IPS-18c (cell line): ENCODE measurements around the gene ZFTA.
A peak's percentile ranks its signal among the peaks of the same experiment; 100 is the strongest.

Source experiments
- H3K4me3 ChIP-seq: 2 replicates; pipeline ENCODE4 v1.7.0; 2013; ENCODE audit warnings: low read depth, mild to moderate bottlenecking, low read length, moderate library complexity; ENCODE audit not compliant: insufficient read depth
- H3K9me3 ChIP-seq: one replicate; pipeline ENCODE4 v1.6.1; 2013; ENCODE audit warnings: mild to moderate bottlenecking, low read length, moderate library complexity; ENCODE audit not compliant: control insufficient read depth, insufficient read depth

ZFTA gene

DNA sequence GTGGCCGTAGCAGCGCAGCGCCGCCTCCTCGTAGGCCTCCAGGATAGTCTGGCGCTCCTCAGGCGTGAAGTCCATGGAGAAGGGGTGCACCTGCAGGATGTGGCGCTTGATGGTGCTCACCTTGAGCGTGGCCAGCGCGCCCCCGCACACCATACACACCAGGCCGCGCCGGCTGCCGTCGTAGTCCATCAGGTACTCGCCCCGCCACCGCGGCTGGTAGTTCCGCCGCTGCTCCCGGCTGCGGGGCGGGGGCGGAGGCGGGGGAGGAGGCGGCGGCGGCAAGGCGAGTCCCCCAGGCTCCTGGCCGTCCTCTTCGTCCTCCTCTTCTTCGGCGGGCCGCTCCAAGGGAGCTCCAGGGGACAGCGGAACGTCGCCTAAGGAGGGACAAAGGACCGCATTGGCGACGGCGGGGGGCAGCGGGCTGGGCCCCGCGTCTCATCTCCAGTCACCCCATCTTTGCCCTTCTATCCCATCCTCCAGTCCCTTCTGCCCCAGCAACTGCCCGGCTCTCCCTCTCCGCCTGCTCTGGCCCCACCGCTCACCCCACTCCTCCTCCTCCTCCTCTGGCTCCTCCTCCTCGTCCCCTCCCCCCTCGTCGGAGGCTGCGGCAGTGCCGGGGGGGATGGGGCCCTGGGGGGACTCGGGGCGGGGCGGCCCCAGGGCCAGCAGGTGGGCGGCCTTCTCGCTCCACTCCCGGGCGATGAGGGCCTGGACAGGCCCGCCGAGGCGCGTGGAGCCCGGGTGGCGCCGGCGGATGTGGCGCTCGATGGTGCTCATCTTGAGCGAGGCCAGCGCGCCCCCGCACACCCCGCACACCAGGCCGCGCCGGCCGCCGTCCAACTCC lies 4.9 kb downstream of the ZFTA start:
- Histone ChIP-seq H3K9me3 (no peaks in the 10 kb centered on the region), H3K4me3 (peak overlapping the region; percentile 95)

DNA sequence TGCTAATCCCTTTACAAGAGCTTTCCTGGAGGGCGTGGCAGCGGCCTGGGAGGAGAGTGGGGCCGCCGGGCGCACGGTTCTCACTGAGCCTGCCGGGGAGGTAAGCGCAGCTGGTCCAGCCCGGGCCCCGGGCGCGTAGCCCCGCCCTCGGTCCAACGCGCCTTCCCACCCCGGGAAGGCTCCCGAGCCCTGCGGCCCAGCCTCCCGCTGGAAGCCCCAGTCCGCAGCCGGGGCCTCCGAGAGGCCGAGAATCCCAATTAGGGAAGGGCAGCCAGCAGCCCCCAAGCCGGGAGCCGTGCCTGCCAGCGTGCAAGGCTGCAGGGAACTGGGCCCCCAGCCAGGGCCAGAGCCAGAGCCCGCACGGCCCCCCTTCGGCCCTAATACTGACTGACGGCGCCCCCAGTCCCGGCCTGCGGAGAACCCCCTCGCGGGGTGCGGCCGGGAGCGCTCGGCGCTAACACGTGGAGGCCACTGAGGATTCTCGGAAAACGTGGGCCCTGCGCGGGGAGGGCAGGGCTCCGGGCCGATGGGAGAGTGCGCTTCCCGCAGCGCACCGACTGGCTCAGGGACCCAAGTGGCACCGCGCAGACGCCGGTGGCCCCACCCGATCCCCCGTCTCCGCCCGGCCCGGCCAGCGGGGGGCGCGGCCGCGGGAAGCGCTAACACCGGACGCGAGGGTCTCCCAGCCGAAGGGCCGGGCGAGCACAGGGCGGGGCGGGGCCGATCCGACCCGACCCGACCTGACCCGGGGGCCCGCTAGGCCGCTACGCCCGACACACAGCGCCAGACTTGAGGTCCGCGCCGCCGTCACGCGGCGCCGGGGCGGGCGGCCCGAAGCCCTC lies 5.7 kb downstream of the ZFTA start:
- Histone ChIP-seq H3K9me3 (no peaks in the 10 kb centered on the region), H3K4me3 (peak overlapping the region; percentile 95)

DNA sequence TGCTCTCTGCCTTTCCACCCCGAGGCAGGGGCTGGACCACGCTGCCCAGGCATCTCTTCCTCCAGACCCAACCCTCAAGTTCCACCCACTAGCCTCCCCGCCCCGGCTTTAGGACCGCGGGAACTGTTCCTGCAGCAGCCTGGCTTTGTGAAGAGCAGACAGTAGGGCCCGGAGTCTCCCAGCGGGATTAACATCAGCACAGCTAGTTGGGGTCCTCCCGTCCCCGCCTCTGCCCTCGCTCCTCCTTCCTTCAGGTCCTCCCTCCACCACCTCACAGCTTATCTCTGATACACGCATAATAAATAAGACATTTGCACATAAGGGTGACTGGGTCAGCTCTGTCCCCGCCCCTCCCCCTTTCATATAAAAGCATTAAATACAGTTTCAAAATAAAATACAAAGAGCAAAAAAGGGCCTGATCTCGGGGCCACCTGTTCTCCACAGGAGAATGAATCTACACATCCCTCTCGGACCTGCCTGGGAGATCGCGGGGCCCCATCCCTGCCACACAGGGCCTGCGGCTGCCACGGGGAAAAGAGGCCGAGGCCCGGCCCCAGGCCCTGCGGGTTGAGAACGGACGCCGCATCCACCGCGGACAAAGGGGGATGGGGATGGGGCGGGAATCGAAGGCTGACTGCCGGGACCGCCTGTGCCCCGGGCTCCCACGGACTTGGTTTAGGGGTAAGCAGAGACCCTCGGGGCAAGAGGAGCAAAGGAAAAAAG lies 6.5 kb downstream of the ZFTA start:
- peak overlapping the region; percentile 95 for H3K4me3 ChIP-seq
- no peaks in the 10 kb centered on the region for H3K9me3 ChIP-seq

DNA sequence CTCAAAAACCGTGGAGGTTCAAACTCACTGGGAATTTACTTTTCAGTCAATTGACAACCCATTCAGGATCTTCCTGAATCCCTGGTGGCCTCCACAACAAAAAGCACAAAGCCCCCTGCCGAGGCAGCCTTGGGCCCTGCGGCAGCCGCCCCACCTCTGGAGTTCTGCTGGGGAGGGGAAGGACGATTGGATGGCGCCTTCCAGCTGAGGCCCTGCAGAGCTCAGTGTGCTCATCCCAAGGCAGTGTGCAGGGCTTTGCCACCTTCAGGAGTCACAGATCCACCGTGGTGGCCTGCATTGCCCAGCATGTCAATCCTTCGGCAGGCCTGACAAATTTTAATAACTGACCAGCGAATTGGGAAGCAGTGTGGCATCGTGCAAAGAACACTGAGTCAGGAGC lies 7.4 kb downstream of the ZFTA start:
- peak overlapping the region; percentile 95 for H3K4me3 ChIP-seq
- no peaks in the 10 kb centered on the region for H3K9me3 ChIP-seq

DNA sequence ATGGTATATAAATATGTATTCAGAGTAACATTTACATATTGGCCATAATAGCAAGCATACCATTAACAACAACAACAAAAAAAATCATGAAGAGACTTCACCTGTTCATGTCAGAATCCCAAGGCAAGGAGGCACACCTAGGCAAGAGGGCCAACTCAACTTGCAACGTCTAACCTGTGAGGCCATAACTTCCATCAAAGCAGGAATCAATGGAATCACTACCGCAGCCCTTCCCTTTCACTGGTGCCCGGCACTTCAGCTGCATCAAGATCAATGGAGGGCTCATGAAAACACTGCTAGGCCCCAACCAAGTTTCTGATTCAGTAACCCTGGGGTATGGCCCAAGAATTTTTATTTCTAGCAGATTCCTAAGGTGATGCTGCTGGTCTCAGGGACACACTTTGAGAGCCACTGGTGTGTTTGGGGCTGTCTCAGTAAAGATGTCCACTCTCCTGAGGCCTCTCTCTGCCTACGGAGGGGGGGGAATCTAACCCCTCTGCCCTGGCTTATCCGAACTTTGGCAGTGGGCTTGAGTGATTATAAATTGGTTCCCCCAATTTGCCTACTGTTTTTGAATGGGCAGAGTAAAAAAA lies 8.0 kb downstream of the ZFTA start:
- H3K9me3 ChIP-seq, result no peaks in the 10 kb centered on the region
- H3K4me3 ChIP-seq, result peak overlapping the region; percentile 28; the same call in 1 of the 2 replicates

DNA sequence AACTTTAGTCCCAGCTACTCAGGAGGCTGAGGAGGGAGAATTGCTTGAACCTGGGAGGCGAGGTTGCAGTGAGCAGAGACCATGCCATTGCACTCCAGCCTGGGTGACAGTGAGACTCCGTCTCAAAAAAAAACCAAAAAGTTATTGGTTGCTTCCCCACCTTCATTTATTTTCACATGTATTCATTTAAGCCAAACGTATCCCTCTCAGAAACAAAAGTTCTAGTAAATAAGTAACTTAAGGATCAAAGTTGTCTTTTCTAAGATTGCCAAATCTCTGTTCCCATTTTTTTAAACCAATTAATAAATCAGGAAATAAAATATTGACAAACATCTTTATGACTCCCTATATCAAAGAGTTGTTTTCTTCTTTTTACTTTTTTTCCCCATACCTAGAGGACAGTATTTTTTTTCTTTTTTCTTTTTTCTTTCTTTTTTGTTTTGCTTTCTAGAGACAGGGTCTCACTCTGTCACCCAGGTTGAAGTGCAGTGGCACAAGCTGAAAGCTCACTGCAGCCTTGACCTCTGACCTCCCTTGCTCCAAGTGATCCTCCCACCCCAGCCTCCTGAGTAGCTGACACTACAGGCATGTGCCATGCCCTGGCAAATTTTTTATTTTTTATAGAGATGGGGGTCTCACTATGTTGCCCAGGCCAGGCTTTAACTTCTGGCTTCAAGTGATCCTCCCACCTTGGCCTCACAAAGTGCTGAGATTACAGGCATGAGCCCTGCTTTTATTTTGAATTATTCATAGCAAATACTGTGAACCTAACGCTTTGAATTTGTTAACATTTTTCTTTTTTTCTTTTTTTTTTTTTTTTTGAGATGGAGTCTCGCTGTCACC lies 11.4 kb downstream of the ZFTA start:
- no peaks in the 10 kb centered on the region for H3K9me3 ChIP-seq
- H3K4me3 ChIP-seq, result no peak overlapping the region

DNA sequence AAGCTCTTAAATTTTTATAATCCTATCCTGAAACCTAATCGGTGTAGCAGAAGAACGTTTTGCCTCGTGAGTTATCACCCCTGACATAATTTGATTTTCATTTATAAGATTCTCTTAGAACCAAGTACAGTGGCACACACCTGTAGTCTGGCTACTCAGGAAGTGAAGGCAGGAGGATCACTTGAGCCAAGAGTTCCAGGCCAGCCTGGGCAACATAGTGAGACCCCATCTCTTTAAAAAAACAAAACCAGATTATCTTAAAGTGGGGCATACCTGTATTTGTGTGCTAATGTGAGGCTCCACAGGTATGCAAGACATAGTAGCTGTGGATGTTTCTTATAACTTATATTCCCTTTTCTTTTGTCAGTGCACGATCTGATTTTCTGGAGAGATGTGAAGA lies 19.0 kb downstream of the ZFTA start:
- H3K4me3 ChIP-seq, result no peak overlapping the region

DNA sequence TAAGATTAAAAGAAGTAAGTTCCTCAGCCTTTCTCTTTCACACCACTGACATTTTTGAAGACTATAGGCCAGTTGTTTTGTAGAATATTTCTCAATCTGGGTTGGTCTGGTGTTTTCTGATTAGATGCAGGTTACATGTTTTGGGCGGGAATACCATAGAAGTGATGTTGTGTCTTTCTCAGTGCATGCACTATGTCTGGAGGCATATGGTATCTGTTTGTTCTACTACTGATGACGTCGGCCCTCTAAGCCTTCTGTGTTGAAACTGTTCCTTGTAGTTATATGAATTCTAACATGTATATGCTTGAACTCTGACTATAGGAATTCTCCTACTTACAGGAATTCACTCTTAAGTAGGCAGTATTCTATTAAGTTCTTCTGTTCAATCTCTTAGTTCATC lies 21.6 kb downstream of the ZFTA start:
- no peak overlapping the region for H3K4me3 ChIP-seq
- no peaks in the 10 kb centered on the region for H3K9me3 ChIP-seq

More for the DNA sequence above, 19.0 kb downstream of the ZFTA start:
- H3K9me3 ChIP-seq, result no peaks in the 10 kb centered on the region

DNA sequence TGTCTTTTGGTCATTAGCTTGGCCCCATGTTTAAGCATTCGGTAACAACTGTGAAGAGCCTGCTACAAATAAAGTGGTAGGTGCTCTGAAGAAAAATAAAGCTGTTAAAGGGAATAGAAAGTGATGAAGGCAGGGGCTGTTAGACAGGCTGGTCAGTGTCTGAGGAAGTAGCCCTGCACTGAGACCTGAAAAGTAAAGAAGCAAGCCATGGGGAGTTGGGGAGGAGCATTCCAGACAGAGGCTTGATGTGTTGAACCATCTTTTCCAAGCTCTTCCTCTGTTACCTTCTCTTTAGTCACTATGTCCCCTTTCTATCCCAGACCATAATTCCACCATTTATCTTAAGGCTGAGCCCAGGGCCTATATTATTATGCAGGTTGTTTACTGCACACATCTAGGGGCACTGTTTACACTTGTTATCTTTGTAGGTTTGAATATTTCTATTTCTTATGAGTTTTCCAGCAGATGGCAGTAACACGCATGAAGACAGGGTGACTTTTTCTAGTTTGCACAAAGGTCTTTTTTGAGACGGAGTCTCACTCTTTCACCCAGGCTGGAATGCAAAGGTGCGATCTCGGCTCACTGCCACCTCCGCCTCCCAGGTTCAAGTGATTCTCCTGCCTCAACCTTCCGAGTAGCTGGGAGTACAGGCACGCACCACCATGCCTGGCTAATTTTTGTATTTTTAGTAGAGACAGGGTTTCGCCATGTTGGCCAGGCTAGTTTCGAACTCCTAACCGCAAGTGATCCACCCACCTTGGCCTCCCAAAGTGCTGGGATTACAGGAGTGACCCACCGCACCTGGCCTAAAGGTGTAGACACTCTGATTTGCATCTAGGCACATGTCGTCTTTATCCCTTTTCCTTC lies 23.0 kb downstream of the ZFTA start:
- H3K9me3 ChIP-seq, result no peaks in the 10 kb centered on the region
- H3K4me3 ChIP-seq, result no peak overlapping the region

DNA sequence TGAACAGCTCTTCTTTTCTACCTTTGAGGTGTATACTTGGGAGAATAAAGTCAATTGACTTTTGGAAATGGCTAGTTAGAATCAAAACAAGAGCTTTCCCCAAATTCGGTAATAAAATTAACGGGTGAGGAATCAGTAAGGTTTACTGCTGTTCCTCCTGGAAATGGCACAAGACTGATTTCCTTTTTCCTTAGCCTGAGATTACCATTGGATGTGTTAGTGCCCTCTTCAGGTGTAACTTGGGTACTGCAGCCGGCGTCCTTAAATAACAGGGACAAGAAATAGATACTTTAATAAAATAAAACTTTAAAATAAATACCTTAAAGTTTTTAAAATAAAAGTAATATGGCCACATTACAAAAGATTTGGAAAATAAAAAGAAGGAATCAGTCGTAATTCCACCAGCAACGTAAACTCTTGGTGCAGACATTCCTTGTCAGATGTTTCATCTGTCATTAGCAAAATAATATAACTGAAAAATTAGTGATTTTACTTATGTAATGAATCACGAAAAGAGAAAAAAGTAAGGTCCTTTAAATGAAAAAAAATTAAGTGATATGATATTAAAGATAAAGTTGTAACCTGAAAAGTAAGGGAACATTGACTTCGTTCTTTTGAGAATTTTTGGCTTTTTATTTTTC lies 29.7 kb downstream of the ZFTA start:
- Histone ChIP-seq H3K9me3 (no peaks in the 10 kb centered on the region), H3K4me3 (no peak overlapping the region)

DNA sequence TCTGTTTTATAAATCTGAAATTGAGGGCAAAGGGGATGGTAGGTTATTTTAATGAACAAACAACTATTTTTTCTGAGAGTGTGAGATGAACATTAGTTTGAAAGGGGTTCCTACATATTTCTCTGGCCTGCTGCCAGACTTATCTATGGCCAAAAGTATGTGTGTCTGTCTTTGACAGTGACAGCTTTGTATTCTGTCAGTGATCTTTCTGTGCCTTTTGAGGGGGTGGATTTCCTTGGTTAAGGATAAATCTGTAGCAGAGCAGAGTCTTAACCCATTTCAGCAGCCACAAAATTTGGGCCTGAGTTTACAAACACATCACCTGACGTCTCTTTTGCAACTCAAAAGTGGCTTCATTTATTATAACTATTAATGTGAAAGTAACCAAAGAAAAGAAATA lies 30.9 kb downstream of the ZFTA start:
- Histone ChIP-seq H3K4me3 (no peak overlapping the region), H3K9me3 (no peaks in the 10 kb centered on the region)

DNA sequence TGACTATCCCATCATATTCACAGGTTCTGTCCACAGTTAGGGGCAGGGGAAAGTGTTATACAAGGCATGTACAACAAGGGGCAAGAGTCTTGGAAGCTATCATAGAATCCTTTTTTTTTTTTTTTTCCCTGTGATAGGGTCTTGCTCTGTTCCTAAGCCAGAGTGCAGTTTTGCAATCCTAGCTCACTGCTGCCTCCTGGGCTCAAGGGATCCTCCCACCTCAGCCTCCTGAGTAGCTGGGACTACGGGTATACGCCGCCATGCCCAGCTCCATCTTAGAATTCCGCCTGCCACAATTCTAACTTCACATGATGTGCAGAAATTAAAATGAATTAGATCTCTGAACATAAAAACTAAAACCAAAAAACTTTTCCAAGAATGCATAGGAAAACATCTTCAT lies 31.7 kb downstream of the ZFTA start:
- no peak overlapping the region for H3K4me3 ChIP-seq
- H3K9me3 ChIP-seq, result no peaks in the 10 kb centered on the region

DNA sequence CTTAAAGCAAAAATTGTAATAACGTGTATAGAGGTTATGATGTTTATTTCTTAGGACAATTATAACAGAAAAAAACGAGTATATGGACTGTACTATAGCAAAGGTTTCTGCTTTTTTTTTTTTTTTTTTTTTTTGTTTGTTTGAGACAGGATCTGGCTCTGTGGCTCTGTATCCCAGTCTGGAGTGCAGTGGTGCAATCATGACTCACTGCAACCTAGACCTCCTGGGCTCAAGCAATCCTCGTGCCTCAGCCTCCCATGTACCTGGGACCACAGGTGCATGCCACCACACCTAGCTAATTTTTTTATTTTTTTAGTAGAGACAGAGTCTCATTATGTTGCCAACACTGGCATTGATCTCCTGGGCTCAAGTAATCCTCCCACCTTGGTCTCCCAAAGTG lies 39.2 kb downstream of the ZFTA start:
- no peak overlapping the region for H3K4me3 ChIP-seq
- no peaks in the 10 kb centered on the region for H3K9me3 ChIP-seq

DNA sequence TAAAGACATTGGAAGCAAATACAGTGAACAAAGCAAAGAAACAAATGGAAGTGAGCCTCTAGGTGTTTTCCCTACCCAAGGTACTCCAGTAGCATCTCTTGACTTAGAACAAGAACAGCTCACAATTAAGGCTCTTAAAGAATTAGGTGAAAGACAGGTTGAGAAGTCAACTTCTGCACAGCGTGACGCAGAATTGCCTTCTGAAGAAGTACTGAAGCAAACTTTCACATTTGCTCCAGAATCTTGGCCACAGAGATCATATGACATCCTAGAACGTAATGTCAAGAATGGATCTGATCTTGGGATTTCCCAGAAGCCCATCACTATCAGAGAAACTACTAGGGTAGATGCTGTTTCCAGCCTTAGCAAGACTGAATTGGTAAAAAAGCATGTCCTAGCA lies 48.0 kb downstream of the ZFTA start:
- no peaks in the 10 kb centered on the region for H3K9me3 ChIP-seq
- no peak overlapping the region for H3K4me3 ChIP-seq

DNA sequence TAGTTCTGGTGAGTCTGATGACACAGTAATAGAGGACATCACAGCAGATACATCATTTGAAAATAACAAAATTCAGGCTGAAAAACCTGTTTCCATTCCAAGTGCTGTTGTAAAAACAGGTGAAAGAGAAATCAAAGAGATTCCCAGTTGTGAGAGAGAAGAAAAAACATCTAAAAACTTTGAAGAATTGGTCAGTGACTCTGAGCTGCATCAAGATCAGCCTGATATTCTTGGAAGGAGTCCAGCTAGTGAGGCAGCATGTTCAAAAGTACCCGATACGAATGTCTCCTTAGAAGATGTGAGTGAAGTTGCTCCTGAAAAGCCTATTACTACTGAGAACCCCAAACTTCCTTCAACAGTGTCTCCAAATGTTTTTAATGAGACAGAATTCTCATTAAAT lies 48.6 kb downstream of the ZFTA start:
- no peaks in the 10 kb centered on the region for H3K9me3 ChIP-seq

More for the DNA sequence above, 48.6 kb downstream of the ZFTA start:
- no peak overlapping the region for H3K4me3 ChIP-seq
